HEK293 (cell line): ENCODE results near the gene FSTL4.

ENCODE experiments used
- CTCF ChIA-PET: fragments of 350-600 bp; formaldehyde crosslinking; extraction: SDS; loops from one replicate; lab custom pipeline; 2021; ENCODE audit warnings: antibody characterized with exemption; lab: Yijun Ruan, JAX
- POLR2A ChIA-PET: fragments of 300-600 bp; formaldehyde crosslinking; extraction: SDS; loops from one replicate; lab custom pipeline; 2020; ENCODE audit warnings: antibody characterized with exemption, inconsistent platforms; lab: Yijun Ruan, JAX
- H3K27ac ChIP-seq: fragments of 200-500 bp; sonication (Bioruptor generic); 2 replicates; pipeline ENCODE4 v1.5.1; 2014; ENCODE audit warnings: low read depth, low read length, control low read depth, inconsistent platforms; ENCODE audit errors: extremely low read depth
- H3K36me3 ChIP-seq, 2 experiments: fragments of 200-500 bp in 1 of 2; sonication (Bioruptor generic) in 1 of 2; 1 replicate in 1 of 2; 2 replicates in 1 of 2; pipeline ENCODE4 v1.5.1; 2014 to 2017; ENCODE audit warnings: inconsistent platforms in 2 of 2, low read length in 2 of 2; ENCODE audit not compliant: control insufficient read depth in 2 of 2, insufficient read depth in 1 of 2
- H3K4me1 ChIP-seq: fragments of 200-500 bp; sonication (Bioruptor generic); 2 replicates; pipeline ENCODE4 v1.5.1; 2014; ENCODE audit warnings: mild to moderate bottlenecking, low read length, inconsistent platforms; ENCODE audit not compliant: control insufficient read depth, insufficient read depth
- H3K4me3 ChIP-seq: 2 replicates; pipeline ENCODE4 v1.5.1; 2011; ENCODE audit warnings: low read depth, mild to moderate bottlenecking, control low read depth, low read length, moderate library complexity
- H3K9me3 ChIP-seq: fragments of 200-500 bp; sonication (Bioruptor generic); 2 replicates; pipeline ENCODE4 v1.5.1; 2014; ENCODE audit warnings: low read depth, low read length, inconsistent platforms; ENCODE audit not compliant: control insufficient read depth, insufficient read depth
- GLIS1 ChIP-seq: fragments of 450-650 bp; formaldehyde crosslinking; IDR thresholded peaks from 2 replicates; pipeline ENCODE4 v1.5.1; 2016; ENCODE audit warnings: missing biosample characterization, missing genetic modification characterization
- HOXC10 ChIP-seq: sonication (generic); formaldehyde crosslinking; IDR thresholded peaks from 2 replicates; pipeline ENCODE4 v1.8.1; 2023; ENCODE audit warnings: mild to moderate bottlenecking, missing genetic modification reagents
- IKZF3 ChIP-seq: fragments of 450-650 bp; IDR thresholded peaks from 2 replicates; pipeline ENCODE4 v1.5.0; 2018; ENCODE audit warnings: missing biosample characterization, mild to moderate bottlenecking, missing genetic modification characterization, moderate library complexity
- KLF1 ChIP-seq: fragments of 450-650 bp; formaldehyde crosslinking; IDR thresholded peaks from 2 replicates; pipeline ENCODE4 v1.5.1; 2016; ENCODE audit warnings: missing biosample characterization, missing genetic modification characterization
- KLF16 ChIP-seq: fragments of 450-650 bp; formaldehyde crosslinking; IDR thresholded peaks from 2 replicates; pipeline ENCODE4 v1.5.1; 2017; ENCODE audit warnings: missing biosample characterization, missing genetic modification characterization
- REPIN1 ChIP-seq: fragments of 450-650 bp; formaldehyde crosslinking; IDR thresholded peaks from 2 replicates; pipeline ENCODE4 v1.5.1; 2017; ENCODE audit warnings: missing biosample characterization, missing genetic modification characterization, low read depth
- WT1 ChIP-seq: fragments of 450-650 bp; formaldehyde crosslinking; IDR thresholded peaks from 2 replicates; pipeline ENCODE4 v1.5.1; 2016; ENCODE audit warnings: missing biosample characterization, missing genetic modification characterization
- ZNF10 ChIP-seq: fragments of 450-650 bp; formaldehyde crosslinking; IDR thresholded peaks from 2 replicates; pipeline ENCODE4 v1.5.1; 2017; ENCODE audit warnings: missing biosample characterization, missing genetic modification characterization
- ZNF121 ChIP-seq: fragments of 450-650 bp; formaldehyde crosslinking; IDR thresholded peaks from 2 replicates; pipeline ENCODE4 v1.5.1; 2016; ENCODE audit warnings: missing biosample characterization, missing genetic modification characterization
- ZNF169 ChIP-seq: fragments of 450-650 bp; formaldehyde crosslinking; IDR thresholded peaks from 2 replicates; pipeline ENCODE4 v1.5.1; 2016; ENCODE audit warnings: missing biosample characterization, missing genetic modification characterization
- ZNF324 ChIP-seq: fragments of 450-650 bp; formaldehyde crosslinking; IDR thresholded peaks from 2 replicates; pipeline ENCODE4 v1.5.1; 2016; ENCODE audit warnings: missing biosample characterization, missing genetic modification characterization
- ZNF423 ChIP-seq: fragments of 450-650 bp; formaldehyde crosslinking; IDR thresholded peaks from 2 replicates; pipeline ENCODE4 v1.5.1; 2016; ENCODE audit warnings: missing biosample characterization, missing genetic modification characterization
- ZNF426 ChIP-seq: fragments of 450-650 bp; formaldehyde crosslinking; IDR thresholded peaks from 2 replicates; pipeline ENCODE4 v1.5.1; 2017; ENCODE audit warnings: missing biosample characterization, missing genetic modification characterization, mild to moderate bottlenecking, inconsistent platforms, moderate library complexity
- ZNF785 ChIP-seq: fragments of 450-650 bp; formaldehyde crosslinking; IDR thresholded peaks from 2 replicates; pipeline ENCODE4 v1.5.1; 2016; ENCODE audit warnings: missing biosample characterization, missing genetic modification characterization
- TF ChIP-seq, protein P1 (sequence below): fragments of 450-650 bp; formaldehyde crosslinking; IDR thresholded peaks from 2 replicates; pipeline ENCODE4 v1.5.0; 2017; ENCODE audit warnings: missing biosample characterization, missing genetic modification characterization, borderline replicate concordance
- TF ChIP-seq, protein P2 (sequence below): fragments of 450-650 bp; formaldehyde crosslinking; IDR thresholded peaks from 2 replicates; pipeline ENCODE4 v1.5.1; 2016; ENCODE audit warnings: missing biosample characterization, missing genetic modification characterization
- TF ChIP-seq, protein P3 (sequence below): fragments of 450-650 bp; formaldehyde crosslinking; IDR thresholded peaks from 2 replicates; pipeline ENCODE4 v1.5.1; 2016; ENCODE audit warnings: missing biosample characterization, missing genetic modification characterization, borderline replicate concordance
- TF ChIP-seq, protein P4 (sequence below): fragments of 450-650 bp; formaldehyde crosslinking; IDR thresholded peaks from 2 replicates; pipeline ENCODE4 v1.5.1; 2016; ENCODE audit warnings: missing biosample characterization, missing genetic modification characterization

FSTL4 gene

DNA sequence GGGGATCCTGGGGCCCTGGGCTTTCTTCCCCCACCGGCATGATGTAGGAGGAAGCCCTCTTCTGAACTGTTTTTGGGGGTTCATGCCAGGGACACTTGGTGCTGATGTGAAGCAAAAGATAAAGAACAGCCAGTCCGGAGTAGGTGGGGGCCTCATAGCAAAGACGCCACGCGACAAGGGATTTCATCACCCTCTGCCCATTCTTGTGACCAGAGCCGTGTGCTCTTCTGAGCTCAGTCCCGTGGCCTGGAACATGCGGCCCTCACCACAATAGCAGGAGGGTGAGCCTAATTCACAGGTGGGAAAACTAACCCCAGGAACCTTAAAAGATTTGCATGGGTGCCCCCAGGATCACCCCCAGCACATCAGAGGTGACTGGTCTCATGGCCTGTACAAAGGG is 334.6 kb downstream of the FSTL4 start (continued):
- TF ChIP-seq, protein P1, sequence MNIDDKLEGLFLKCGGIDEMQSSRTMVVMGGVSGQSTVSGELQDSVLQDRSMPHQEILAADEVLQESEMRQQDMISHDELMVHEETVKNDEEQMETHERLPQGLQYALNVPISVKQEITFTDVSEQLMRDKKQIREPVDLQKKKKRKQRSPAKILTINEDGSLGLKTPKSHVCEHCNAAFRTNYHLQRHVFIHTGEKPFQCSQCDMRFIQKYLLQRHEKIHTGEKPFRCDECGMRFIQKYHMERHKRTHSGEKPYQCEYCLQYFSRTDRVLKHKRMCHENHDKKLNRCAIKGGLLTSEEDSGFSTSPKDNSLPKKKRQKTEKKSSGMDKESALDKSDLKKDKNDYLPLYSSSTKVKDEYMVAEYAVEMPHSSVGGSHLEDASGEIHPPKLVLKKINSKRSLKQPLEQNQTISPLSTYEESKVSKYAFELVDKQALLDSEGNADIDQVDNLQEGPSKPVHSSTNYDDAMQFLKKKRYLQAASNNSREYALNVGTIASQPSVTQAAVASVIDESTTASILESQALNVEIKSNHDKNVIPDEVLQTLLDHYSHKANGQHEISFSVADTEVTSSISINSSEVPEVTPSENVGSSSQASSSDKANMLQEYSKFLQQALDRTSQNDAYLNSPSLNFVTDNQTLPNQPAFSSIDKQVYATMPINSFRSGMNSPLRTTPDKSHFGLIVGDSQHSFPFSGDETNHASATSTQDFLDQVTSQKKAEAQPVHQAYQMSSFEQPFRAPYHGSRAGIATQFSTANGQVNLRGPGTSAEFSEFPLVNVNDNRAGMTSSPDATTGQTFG (tag by site-specific recombination), result no peak
- TF ChIP-seq, protein P2, sequence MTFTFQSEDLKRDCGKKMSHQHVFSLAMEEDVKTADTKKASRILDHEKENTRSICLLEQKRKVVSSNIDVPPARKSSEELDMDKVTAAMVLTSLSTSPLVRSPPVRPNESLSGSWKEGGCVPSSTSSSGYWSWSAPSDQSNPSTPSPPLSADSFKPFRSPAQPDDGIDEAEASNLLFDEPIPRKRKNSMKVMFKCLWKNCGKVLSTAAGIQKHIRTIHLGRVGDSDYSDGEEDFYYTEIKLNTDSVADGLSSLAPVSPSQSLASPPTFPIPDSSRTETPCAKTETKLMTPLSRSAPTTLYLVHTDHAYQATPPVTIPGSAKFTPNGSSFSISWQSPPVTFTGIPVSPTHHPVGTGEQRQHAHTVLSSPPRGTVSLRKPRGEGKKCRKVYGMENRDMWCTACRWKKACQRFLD (tag by site-specific recombination), result no peak
- TF ChIP-seq ZNF10 (tag by site-specific recombination) (no peak), HOXC10 (CRISPR knock-in tag) (no peak)

DNA sequence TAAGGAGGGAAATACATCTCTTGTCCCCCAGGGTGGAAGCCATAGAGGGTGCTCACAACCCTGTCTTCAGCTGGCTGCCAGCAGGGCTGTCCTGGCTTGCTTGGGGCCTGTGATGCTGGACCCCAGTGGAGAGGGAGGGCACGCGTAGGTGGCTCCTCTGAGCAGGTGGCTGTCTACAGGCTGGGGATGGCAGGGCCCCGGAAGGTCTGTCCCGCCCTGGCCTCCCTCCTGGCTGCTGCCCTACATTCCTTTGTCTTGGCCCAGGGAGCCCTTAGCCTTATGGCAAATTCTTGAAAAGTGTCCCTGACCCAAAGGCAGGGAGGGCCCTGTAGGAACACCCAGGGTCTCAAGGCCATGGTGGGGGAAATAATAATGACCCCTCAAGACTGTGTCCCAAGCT is 336.2 kb downstream of the FSTL4 start:
- no peak overlapping the region for H3K27ac ChIP-seq
- POLR2A ChIA-PET, result no interaction called here
- CTCF ChIA-PET, result no interaction called here
- H3K4me1 ChIP-seq, result peaks cover 2% of the 10 kb centered on the region
- no peaks in the 10 kb centered on the region for H3K9me3 ChIP-seq
- TF ChIP-seq GLIS1 (tag by site-specific recombination) (peak; percentile 52; the same call in 1 of the 2 replicates), ZNF324 (no peak)
- TF ChIP-seq, all 188 proteins: peak for 1
- no peak overlapping the region for H3K4me3 ChIP-seq
- no peaks in the 10 kb centered on the region for H3K36me3 ChIP-seq

DNA sequence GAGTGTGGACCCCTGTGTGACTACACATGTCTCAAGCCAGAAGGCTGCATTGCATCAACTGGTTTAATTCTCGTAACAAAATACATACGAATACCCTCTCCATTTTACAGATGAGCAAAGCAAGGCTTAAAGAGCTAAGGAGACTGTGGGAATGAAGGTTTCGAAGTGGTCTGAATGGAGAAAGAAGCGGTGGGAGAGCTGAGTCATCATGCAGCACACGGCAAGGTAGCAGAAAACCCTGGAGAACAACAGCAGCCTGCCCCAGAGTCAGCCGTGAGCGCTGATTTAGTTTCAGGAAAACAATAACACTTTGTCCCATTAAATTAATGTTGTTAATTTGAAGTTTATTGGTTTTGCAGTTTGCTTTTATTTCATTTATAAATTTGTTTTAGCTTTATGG is 336.7 kb downstream of the FSTL4 start:
- peaks cover 2% of the 10 kb centered on the region for H3K4me1 ChIP-seq
- CTCF ChIA-PET, result no interaction called here
- no peaks in the 10 kb centered on the region for H3K9me3 ChIP-seq
- no peaks in the 10 kb centered on the region for H3K36me3 ChIP-seq
- TF ChIP-seq, protein P3, sequence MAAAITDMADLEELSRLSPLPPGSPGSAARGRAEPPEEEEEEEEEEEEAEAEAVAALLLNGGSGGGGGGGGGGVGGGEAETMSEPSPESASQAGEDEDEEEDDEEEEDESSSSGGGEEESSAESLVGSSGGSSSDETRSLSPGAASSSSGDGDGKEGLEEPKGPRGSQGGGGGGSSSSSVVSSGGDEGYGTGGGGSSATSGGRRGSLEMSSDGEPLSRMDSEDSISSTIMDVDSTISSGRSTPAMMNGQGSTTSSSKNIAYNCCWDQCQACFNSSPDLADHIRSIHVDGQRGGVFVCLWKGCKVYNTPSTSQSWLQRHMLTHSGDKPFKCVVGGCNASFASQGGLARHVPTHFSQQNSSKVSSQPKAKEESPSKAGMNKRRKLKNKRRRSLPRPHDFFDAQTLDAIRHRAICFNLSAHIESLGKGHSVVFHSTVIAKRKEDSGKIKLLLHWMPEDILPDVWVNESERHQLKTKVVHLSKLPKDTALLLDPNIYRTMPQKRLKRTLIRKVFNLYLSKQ (tag by site-specific recombination), result no peak
- TF ChIP-seq ZNF423 (tag by site-specific recombination) (no peak), ZNF121 (tag by site-specific recombination) (no peak), KLF16 (tag by site-specific recombination) (no peak), KLF1 (no peak), ZNF785 (tag by site-specific recombination) (no peak), REPIN1 (no peak), IKZF3 (tag by site-specific recombination) (no peak), WT1 (tag by site-specific recombination) (no peak), ZNF169 (tag by site-specific recombination) (no peak), ZNF426 (tag by site-specific recombination) (no peak)
- TF ChIP-seq, protein P4, sequence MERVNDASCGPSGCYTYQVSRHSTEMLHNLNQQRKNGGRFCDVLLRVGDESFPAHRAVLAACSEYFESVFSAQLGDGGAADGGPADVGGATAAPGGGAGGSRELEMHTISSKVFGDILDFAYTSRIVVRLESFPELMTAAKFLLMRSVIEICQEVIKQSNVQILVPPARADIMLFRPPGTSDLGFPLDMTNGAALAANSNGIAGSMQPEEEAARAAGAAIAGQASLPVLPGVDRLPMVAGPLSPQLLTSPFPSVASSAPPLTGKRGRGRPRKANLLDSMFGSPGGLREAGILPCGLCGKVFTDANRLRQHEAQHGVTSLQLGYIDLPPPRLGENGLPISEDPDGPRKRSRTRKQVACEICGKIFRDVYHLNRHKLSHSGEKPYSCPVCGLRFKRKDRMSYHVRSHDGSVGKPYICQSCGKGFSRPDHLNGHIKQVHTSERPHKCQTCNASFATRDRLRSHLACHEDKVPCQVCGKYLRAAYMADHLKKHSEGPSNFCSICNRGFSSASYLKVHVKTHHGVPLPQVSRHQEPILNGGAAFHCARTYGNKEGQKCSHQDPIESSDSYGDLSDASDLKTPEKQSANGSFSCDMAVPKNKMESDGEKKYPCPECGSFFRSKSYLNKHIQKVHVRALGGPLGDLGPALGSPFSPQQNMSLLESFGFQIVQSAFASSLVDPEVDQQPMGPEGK (tag by site-specific recombination), result no peak
- TF ChIP-seq, all 188 proteins: peak for 0
- POLR2A ChIA-PET, result no interaction called here
- H3K4me3 ChIP-seq, result no peak overlapping the region
- no peak overlapping the region for H3K27ac ChIP-seq
